Gastrocnemius medialis (tissue), 4 donors: ENCODE measurements around the gene ALOX5. TPM values are rescaled to one million over a fixed set of nuclear protein-coding genes. Genes with fewer than 3 reads are reported as not detected.

ENCODE experiments used
- ATAC-seq, 2 donors: fragments of 150-250 bp; one replicate each; pipeline ENCODE4 v1.9.1; 2016
- DNase-seq, 2 donors: peaks; one replicate each; pipeline ENCODE4 v3.0.0-alpha.2; 2019
- H3K27ac ChIP-seq, 4 donors: fragments of 200-600 bp; sonication (generic); 1 replicate in 1 of 4; 2 replicates in 3 of 4; pipeline ENCODE4 v1.5.1; 2016 to 2018; ENCODE audit warnings: mild to moderate bottlenecking in 2 of 4, moderate library complexity in 1 of 4
- H3K27me3 ChIP-seq, 3 donors: fragments of 200-600 bp; sonication (generic) in 2 of 3; 1 replicate in 1 of 3; 2 replicates in 2 of 3; pipeline versions ENCODE4 v1.5.1 to v1.6.0; 2016 to 2019; ENCODE audit warnings: mild to moderate bottlenecking in 1 of 3, moderate library complexity in 1 of 3
- H3K36me3 ChIP-seq, 2 donors: fragments of 200-600 bp; sonication (generic) in 1 of 2; one replicate each; pipeline ENCODE4 v1.5.1; 2017 to 2018
- H3K4me1 ChIP-seq, 2 donors: fragments of 200-600 bp; sonication (generic) in 1 of 2; one replicate each; pipeline ENCODE4 v1.5.1; 2016 to 2017; ENCODE audit warnings: mild to moderate bottlenecking in 2 of 2
- H3K4me3 ChIP-seq, 4 donors: fragments of 200-600 bp; sonication (generic) in 3 of 4; 1 replicate in 1 of 4; 2 replicates in 3 of 4; pipeline ENCODE4 v1.5.1; 2016 to 2019; ENCODE audit warnings: mild to moderate bottlenecking in 2 of 4
- H3K9me3 ChIP-seq, 3 donors: fragments of 200-600 bp; sonication (generic) in 2 of 3; 1 replicate in 1 of 3; 2 replicates in 2 of 3; pipeline ENCODE4 v1.5.1; 2016 to 2019
- CTCF ChIP-seq, 5 experiments: fragments of 450-650 bp in 3 of 5; fragments of 200-600 bp in 2 of 5; sonication (generic) in 2 of 5; IDR thresholded peaks in 4 of 5; conservative IDR thresholded peaks in 1 of 5; 1 replicate in 4 of 5; 2 replicates in 1 of 5; pipeline ENCODE4 v1.5.1; 2016 to 2019; ENCODE audit warnings: antibody characterized with exemption in 5 of 5, mild to moderate bottlenecking in 3 of 5, moderate library complexity in 3 of 5
- POLR2A ChIP-seq, 2 donors: fragments of 450-650 bp; IDR thresholded peaks; one replicate each; pipeline ENCODE4 v1.6.1; 2017; ENCODE audit warnings: antibody characterized with exemption in 2 of 2, mild to moderate bottlenecking in 2 of 2, moderate library complexity in 2 of 2
- in situ Hi-C, 4 donors: fragments of 200-750 bp; cut with MboI; loops; one replicate each; pipeline versions ENCODE4 v1.15.0 to v1.8.0; 2017; ENCODE audit warnings: low sequenced_read_pairs in 4 of 4
- intact Hi-C: fragments of 100-400 bp; cut with DNase I; formaldehyde crosslinking; loops from one replicate; pipeline ENCODE4 v1.15.1; 2023; ENCODE audit warnings: low total_unique reads
- total RNA-seq, 4 donors: library from RNA; depleted of rRNA; stranded (reverse); fragments of >200 nt; gene quantifications; one replicate each; pipeline versions ENCODE4 v1.1.0 to v1.2.3, GENCODE V29; 2016

Gene ALOX5
- total RNA-seq, 4 donors from 2014 or later: 1.5 to 10.8 (median 4.2) TPM

GRCh38 chr10:45468079-45468478 lies 94.1 kb downstream of the ALOX5 start:
- intact Hi-C loops (loop anchor here (10.0 kb wide), 1 partner anchor 257 kb away; the partner anchor contains the start of gene WASHC2C), in situ Hi-C loops (loop anchor here in 1 of 4 donors (25.0 kb wide), 1 partner anchor 194 kb away; the partner anchor contains the start of gene ZFAND4)
- TF ChIP-seq CTCF (IDR thresholded peaks at IDR 0.05 in 4 of 5, conservative IDR thresholded peaks at IDR 0.05 in 1 of 5) (no peak), POLR2A (IDR thresholded peaks at IDR 0.05) (no peak)
- Histone ChIP-seq H3K4me3 (no peak overlapping the region), H3K27me3 (no peaks in the 10 kb centered on the region), H3K27ac (no peak overlapping the region), H3K36me3 (peaks cover 0 to 7% of the 10 kb centered on the region in 2 donors), H3K9me3 (no peaks in the 10 kb centered on the region), H3K4me1 (peaks cover 7 to 10% of the 10 kb centered on the region in 2 donors)
- no peak for ATAC-seq
- DNase-seq: no peak

DNA sequence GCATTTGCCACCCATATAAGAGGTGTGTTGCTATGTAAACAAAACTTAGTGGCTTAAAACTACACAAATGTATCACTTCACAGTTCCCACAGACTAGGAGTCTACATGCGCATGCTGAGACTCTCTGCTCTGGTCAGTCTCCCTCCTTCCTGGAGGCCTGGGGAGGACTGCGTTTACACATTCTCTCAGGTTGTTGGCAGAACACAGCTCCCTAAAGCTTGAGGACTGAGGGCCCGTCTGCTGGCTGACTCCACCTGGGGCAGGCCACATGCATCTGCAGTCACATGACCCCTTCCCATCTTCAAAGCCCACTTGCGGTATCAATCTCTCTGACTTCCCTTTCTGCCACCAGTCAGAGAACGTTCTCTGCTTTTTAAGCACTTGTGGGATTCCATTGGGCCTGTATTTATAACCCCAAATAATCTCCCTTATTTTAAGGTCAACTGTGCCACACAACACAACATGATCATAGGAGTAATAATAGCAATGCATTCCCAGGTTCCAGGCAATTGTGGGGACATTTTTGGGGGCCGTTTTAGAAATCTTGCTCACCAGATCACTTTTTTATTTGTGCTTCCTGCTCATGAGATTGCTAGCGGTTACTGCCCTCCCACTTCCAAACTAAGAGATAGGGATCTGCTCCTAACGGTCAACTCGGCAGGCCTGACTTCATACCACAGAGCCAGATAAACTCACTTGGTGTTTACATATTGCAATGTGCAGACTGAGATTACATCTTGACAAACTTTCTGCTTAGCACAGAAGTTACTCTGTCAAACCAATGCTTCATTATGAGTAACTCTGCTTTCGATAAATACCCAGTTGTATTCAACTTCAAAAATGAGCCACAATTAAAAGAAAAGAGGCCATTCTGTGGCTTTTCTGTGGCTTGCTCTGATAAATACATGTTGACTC lies 96.3 kb downstream of the ALOX5 start:
- Histone ChIP-seq H3K4me1 (peaks cover 4 to 7% of the 10 kb centered on the region in 2 donors), H3K27ac (no peak overlapping the region), H3K9me3 (no peaks in the 10 kb centered on the region), H3K27me3 (no peaks in the 10 kb centered on the region), H3K36me3 (no peaks in the 10 kb centered on the region), H3K4me3 (no peak overlapping the region)
- TF ChIP-seq CTCF (IDR thresholded peaks at IDR 0.05 in 4 of 5, conservative IDR thresholded peaks at IDR 0.05 in 1 of 5) (no peak), POLR2A (IDR thresholded peaks at IDR 0.05) (no peak)
- in situ Hi-C loops (loop anchor here in 1 of 4 donors (25.0 kb wide), 1 partner anchor 192 kb away; the partner anchor contains the start of gene ZFAND4), intact Hi-C loops (no loop called here)
- no peak for ATAC-seq
- no peak for DNase-seq

DNA sequence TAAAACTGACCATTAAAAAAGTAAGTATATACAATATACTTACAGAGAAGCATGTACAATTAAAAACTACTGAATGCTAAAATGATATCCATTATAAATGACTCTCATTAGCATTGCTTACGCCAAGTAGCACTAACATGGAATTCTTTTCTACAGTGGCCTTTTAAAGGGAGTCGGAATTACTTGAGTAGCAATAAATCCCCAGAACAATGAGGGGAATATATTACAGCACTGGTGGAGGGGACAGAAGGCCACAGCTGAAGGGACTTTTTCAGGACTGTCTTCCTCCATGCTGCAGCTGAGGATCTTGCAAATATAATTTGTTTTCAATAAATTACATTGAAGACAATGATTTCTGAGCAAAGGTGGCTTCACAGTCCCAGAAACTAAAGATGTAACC lies 97.0 kb downstream of the ALOX5 start:
- H3K27ac ChIP-seq: no peak overlapping the region
- in situ Hi-C loops (loop anchor here in 1 of 4 donors (25.0 kb wide), 1 partner anchor 191 kb away; the partner anchor contains the start of gene ZFAND4), intact Hi-C loops (no loop called here)
- DNase-seq (no peak), ATAC-seq (no peak)
- no peaks in the 10 kb centered on the region for H3K9me3 ChIP-seq
- TF ChIP-seq POLR2A (IDR thresholded peaks at IDR 0.05) (no peak), CTCF (IDR thresholded peaks at IDR 0.05 in 4 of 5, conservative IDR thresholded peaks at IDR 0.05 in 1 of 5) (no peak)
- H3K27me3 ChIP-seq: no peaks in the 10 kb centered on the region
- H3K4me1 ChIP-seq: peaks cover 4 to 7% of the 10 kb centered on the region in 2 donors
- no peaks in the 10 kb centered on the region for H3K36me3 ChIP-seq
- no peak overlapping the region for H3K4me3 ChIP-seq

DNA sequence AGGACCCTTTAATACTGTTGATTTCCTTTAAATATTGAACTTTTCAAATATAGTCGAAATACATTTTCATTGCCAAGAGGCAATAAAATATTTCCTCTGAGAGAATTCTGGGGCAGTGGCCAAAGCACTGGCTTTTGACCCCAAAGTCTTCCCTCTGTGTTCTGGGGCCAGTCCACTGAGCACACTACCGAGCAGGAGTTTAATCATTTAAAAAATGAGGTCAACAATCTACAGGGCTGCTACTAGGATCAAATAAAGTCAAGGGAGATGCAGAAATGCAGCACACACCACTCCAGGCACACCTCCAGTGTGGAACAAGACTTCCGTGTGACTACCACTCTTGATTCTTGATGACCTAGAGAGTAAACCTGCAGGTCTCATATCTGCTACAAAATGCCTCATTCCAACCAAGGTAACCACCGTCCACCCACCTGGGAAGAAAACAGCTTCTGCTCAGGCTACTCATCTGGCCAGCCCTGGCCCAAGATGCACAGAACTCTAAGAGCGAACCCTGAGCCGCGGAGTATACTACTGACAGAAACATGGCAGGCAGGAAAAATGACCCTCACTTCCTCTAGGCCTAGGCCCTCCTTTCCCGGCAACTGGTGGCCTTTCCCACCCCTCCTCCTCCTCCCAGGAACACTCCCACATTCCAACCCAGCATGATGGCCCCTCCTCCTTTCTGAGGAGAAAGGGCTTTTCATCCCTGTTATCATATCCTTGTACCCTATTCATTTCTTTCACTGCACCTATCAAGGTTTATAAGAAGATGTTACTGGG lies 97.7 kb downstream of the ALOX5 start:
- ATAC-seq: no peak
- TF ChIP-seq POLR2A (IDR thresholded peaks at IDR 0.05) (no peak), CTCF (IDR thresholded peaks at IDR 0.05 in 4 of 5, conservative IDR thresholded peaks at IDR 0.05 in 1 of 5) (no peak)
- Histone ChIP-seq H3K27ac (no peak overlapping the region), H3K27me3 (no peaks in the 10 kb centered on the region), H3K4me1 (peaks cover 4 to 7% of the 10 kb centered on the region in 2 donors), H3K9me3 (no peaks in the 10 kb centered on the region), H3K4me3 (no peak overlapping the region), H3K36me3 (no peaks in the 10 kb centered on the region)
- in situ Hi-C loops: loop anchor here in 1 of 4 donors (25.0 kb wide), 1 partner anchor 191 kb away; the partner anchor contains the start of gene ZFAND4
- no peak for DNase-seq
- intact Hi-C loops: no loop called here
